Esophagus muscularis mucosa (tissue), 4 donors: ENCODE data around the gene STRIP2. TPM values are rescaled to one million over a fixed set of nuclear protein-coding genes. Genes with fewer than 3 reads are reported as not detected.

Source experiments
- DNase-seq: peaks from one replicate; pipeline ENCODE4 v3.0.0-alpha.2; 2017; ENCODE audit errors: extremely low spot score
- H3K27ac ChIP-seq, 4 donors: fragments of 200-600 bp; sonication (generic); replicated peaks in 1 of 4; 1 replicate in 3 of 4; 2 replicates in 1 of 4; pipeline ENCODE4 v1.5.1; 2016 to 2019; ENCODE audit warnings: mild to moderate bottlenecking in 1 of 4
- H3K27me3 ChIP-seq, 4 donors: fragments of 200-600 bp; sonication (generic); one replicate each; pipeline versions ENCODE4 v1.5.1 to v1.6.0; 2016 to 2019
- H3K36me3 ChIP-seq, 4 donors: fragments of 200-600 bp; sonication (generic); one replicate each; pipeline ENCODE4 v1.5.1; 2016 to 2019
- H3K4me1 ChIP-seq, 4 donors: fragments of 200-600 bp; sonication (generic); one replicate each; pipeline ENCODE4 v1.5.1; 2016 to 2019
- H3K4me3 ChIP-seq, 4 donors: fragments of 200-600 bp; sonication (generic); 1 replicate in 2 of 4; 2 replicates in 2 of 4; pipeline ENCODE4 v1.5.1; 2016 to 2019; ENCODE audit warnings: mild to moderate bottlenecking in 4 of 4, moderate library complexity in 1 of 4
- H3K9me3 ChIP-seq, 4 donors: fragments of 200-600 bp; sonication (generic); 1 replicate in 3 of 4; 2 replicates in 1 of 4; pipeline ENCODE4 v1.5.1; 2016 to 2019
- CTCF ChIP-seq, 3 experiments: fragments of 200-600 bp in 2 of 3; fragments of 450-650 bp in 1 of 3; sonication (generic) in 2 of 3; IDR thresholded peaks; one replicate each; pipeline ENCODE4 v1.5.1; 2017 to 2019; ENCODE audit warnings: antibody characterized with exemption in 3 of 3, mild to moderate bottlenecking in 2 of 3, moderate library complexity in 1 of 3
- EP300 ChIP-seq: sonication (generic); formaldehyde crosslinking; IDR thresholded peaks from one replicate; pipeline ENCODE4 v1.6.1; 2017; ENCODE audit warnings: antibody characterized with exemption
- POLR2A ChIP-seq: fragments of 450-650 bp; IDR thresholded peaks from one replicate; pipeline ENCODE4 v1.6.1; 2017; ENCODE audit warnings: antibody characterized with exemption, moderate library complexity, mild to moderate bottlenecking, low read depth
- POLR2AphosphoS5 ChIP-seq, 2 donors: sonication (generic); formaldehyde crosslinking; IDR thresholded peaks; one replicate each; pipeline ENCODE4 v1.6.1; 2017; ENCODE audit warnings: antibody characterized with exemption in 2 of 2
- WGBS: methylation state at CpG from one replicate; pipeline ENCODE4 v1.1.5; 2018; 5-methylcytosine and 5-hydroxymethylcytosine counted together
- intact Hi-C: fragments of 100-400 bp; cut with DNase I; formaldehyde crosslinking; loops from one replicate; pipeline ENCODE4 v1.15.1; 2023
- total RNA-seq, 4 donors: library from RNA; depleted of rRNA; stranded (reverse); fragments of >200 nt; gene quantifications; one replicate each; pipeline versions ENCODE4 v1.1.0 to v1.2.1, GENCODE V29; 2016

The STRIP2 gene
- total RNA-seq, 4 donors from 2014 or later, result 1.1 to 2.1 (median 1.9) TPM

- Histone ChIP-seq H3K27ac (no peak overlapping the region), H3K4me3 (no peak overlapping the region), H3K4me1 (peaks cover 7 to 9% (median 7%) of the 10 kb centered on the region in 4 donors), H3K9me3 (no peaks in the 10 kb centered on the region), H3K36me3 (peaks cover 0 to 42% (median 16%) of the 10 kb centered on the region in 4 donors), H3K27me3 (no peaks in the 10 kb centered on the region)
- DNase-seq, result peak; percentile 72
- WGBS, result 96% methylated on average over 2 of the region's 2 CpGs
- intact Hi-C loops, result no loop called here
- TF ChIP-seq CTCF (IDR thresholded peaks at IDR 0.05) (no peak), POLR2A (no peak), POLR2AphosphoS5 (IDR thresholded peaks at IDR 0.05) (no peak), EP300 (no peak)
Observed at GRCh38 chr7:129461809-129462208, 27.6 kb downstream of the STRIP2 start.

GRCh38 chr7:129462420-129462819, 28.2 kb downstream of the STRIP2 start:
- Histone ChIP-seq H3K36me3 (peaks cover 0 to 38% (median 14%) of the 10 kb centered on the region in 4 donors), H3K4me3 (no peak overlapping the region), H3K27me3 (no peaks in the 10 kb centered on the region), H3K4me1 (peaks cover 7 to 10% (median 7%) of the 10 kb centered on the region in 4 donors), H3K9me3 (no peaks in the 10 kb centered on the region), H3K27ac (no peak overlapping the region)
- peak; percentile 55 for DNase-seq
- WGBS, result 85% methylated on average over 1 of the region's 1 CpG
- intact Hi-C loops, result no loop called here
- TF ChIP-seq POLR2A (no peak), POLR2AphosphoS5 (IDR thresholded peaks at IDR 0.05) (no peak), CTCF (IDR thresholded peaks at IDR 0.05) (no peak), EP300 (no peak)

GRCh38 chr7:129464194-129464593, 30.0 kb downstream of the STRIP2 start:
- H3K4me3 ChIP-seq, result no peak overlapping the region
- TF ChIP-seq CTCF (IDR thresholded peaks at IDR 0.05) (no peak), EP300 (no peak), POLR2AphosphoS5 (IDR thresholded peaks at IDR 0.05) (no peak), POLR2A (no peak)
- H3K36me3 ChIP-seq, result peaks cover 0 to 30% (median 7%) of the 10 kb centered on the region in 4 donors
- intact Hi-C loops, result no loop called here
- peak; percentile 86 for DNase-seq
- peaks cover 7 to 25% (median 17%) of the 10 kb centered on the region in 4 donors for H3K4me1 ChIP-seq
- H3K9me3 ChIP-seq, result no peaks in the 10 kb centered on the region
- no peaks in the 10 kb centered on the region for H3K27me3 ChIP-seq
- no peak overlapping the region for H3K27ac ChIP-seq
- 90% methylated on average over 4 of the region's 4 CpGs for WGBS

GRCh38 chr7:129465080-129465479, 30.8 kb downstream of the STRIP2 start:
- no peak for TF ChIP-seq EP300
- TF ChIP-seq POLR2A, result no peak
- no peak for TF ChIP-seq POLR2AphosphoS5 (IDR thresholded peaks at IDR 0.05)
- TF ChIP-seq CTCF (IDR thresholded peaks at IDR 0.05), result no peak
- no peak for DNase-seq
- H3K9me3 ChIP-seq, result no peaks in the 10 kb centered on the region
- WGBS, result 81% methylated on average over 2 of the region's 2 CpGs
- H3K36me3 ChIP-seq, result peaks cover 0 to 24% (median 3%) of the 10 kb centered on the region in 4 donors
- H3K27me3 ChIP-seq, result no peaks in the 10 kb centered on the region
- no peak overlapping the region for H3K4me3 ChIP-seq
- intact Hi-C loops, result no loop called here
- peaks cover 7 to 25% (median 17%) of the 10 kb centered on the region in 4 donors for H3K4me1 ChIP-seq
- H3K27ac ChIP-seq, result no peak overlapping the region

GRCh38 chr7:129466796-129467195, 32.6 kb downstream of the STRIP2 start:
- Histone ChIP-seq H3K4me1 (peaks cover 7 to 25% (median 17%) of the 10 kb centered on the region in 4 donors), H3K27ac (no peak overlapping the region), H3K27me3 (no peaks in the 10 kb centered on the region), H3K36me3 (peaks cover 0 to 12% (median 0%) of the 10 kb centered on the region in 4 donors), H3K4me3 (no peak overlapping the region), H3K9me3 (no peaks in the 10 kb centered on the region)
- intact Hi-C loops, result no loop called here
- WGBS, result 67% methylated on average over 3 of the region's 3 CpGs
- no peak for TF ChIP-seq EP300
- no peak for TF ChIP-seq POLR2A
- TF ChIP-seq CTCF (IDR thresholded peaks at IDR 0.05), result no peak
- no peak for TF ChIP-seq POLR2AphosphoS5 (IDR thresholded peaks at IDR 0.05)
- no peak for DNase-seq
